HUES64 (cell line): ENCODE data around the gene CLIC2.
A peak's percentile ranks its signal among the peaks of the same experiment; 100 is the strongest.
"Not testable (repeated sequence)": the region's sequence is repeated elsewhere in the genome, so short reads cannot be mapped to it uniquely, and the experiment has no call there.

Experiments used
- H3K27ac ChIP-seq: 2 replicates; pipeline ENCODE4 v1.7.0; 2013; ENCODE audit warnings: low read depth, low read length, inconsistent platforms
- H3K27me3 ChIP-seq: 2 replicates; pipeline ENCODE4 v1.6.1; 2013; ENCODE audit warnings: mild to moderate bottlenecking, low read length; ENCODE audit not compliant: insufficient read depth
- H3K36me3 ChIP-seq: 2 replicates; pipeline ENCODE4 v1.6.1; 2013; ENCODE audit warnings: mild to moderate bottlenecking, low read length; ENCODE audit not compliant: insufficient read depth
- H3K4me1 ChIP-seq: 2 replicates; pipeline ENCODE4 v1.6.1; 2013; ENCODE audit warnings: mild to moderate bottlenecking, low read length, moderate library complexity; ENCODE audit not compliant: insufficient read depth
- H3K4me3 ChIP-seq: 2 replicates; pipeline ENCODE4 v1.5.1; 2013; ENCODE audit warnings: mild to moderate bottlenecking, low read length, moderate library complexity
- H3K9ac ChIP-seq: 2 replicates; pipeline ENCODE4 v1.6.1; 2013; ENCODE audit warnings: mild to moderate bottlenecking, low read depth, low read length
- H3K9me3 ChIP-seq: 2 replicates; pipeline ENCODE4 v1.6.1; 2013; ENCODE audit warnings: low read depth, low read length; ENCODE audit not compliant: insufficient read depth
- WGBS: fragments of 150-250, 120-280 bp; methylation state at CpG from one replicate; pipeline ENCODE4 v1.1.7; 2013; ENCODE audit warnings: missing lambda C conversion rate; 5-methylcytosine and 5-hydroxymethylcytosine counted together

CLIC2 gene

GRCh38 chrX:155329293-155329692, 5.1 kb downstream of the CLIC2 start:
- Histone ChIP-seq H3K4me3 (no peak overlapping the region), H3K36me3 (no peaks in the 10 kb centered on the region), H3K9me3 (no peaks in the 10 kb centered on the region), H3K27me3 (no peaks in the 10 kb centered on the region), H3K9ac (no peak overlapping the region), H3K4me1 (no peaks in the 10 kb centered on the region), H3K27ac (no peak overlapping the region)
- WGBS = 75% methylated on average over 1 of the region's 4 CpGs

- H3K4me1 ChIP-seq = no peaks in the 10 kb centered on the region
- H3K9ac ChIP-seq = no peak overlapping the region
- H3K27ac ChIP-seq = no peak overlapping the region
- no peaks in the 10 kb centered on the region for H3K36me3 ChIP-seq
- no peak overlapping the region for H3K4me3 ChIP-seq
- H3K27me3 ChIP-seq = no peaks in the 10 kb centered on the region
- no CpG with 5 or more reads among the region's 2 CpGs for WGBS
- H3K9me3 ChIP-seq = no peaks in the 10 kb centered on the region
These were observed 7.8 kb downstream of the CLIC2 start for GRCh38 chrX:155326610-155327009.

DNA sequence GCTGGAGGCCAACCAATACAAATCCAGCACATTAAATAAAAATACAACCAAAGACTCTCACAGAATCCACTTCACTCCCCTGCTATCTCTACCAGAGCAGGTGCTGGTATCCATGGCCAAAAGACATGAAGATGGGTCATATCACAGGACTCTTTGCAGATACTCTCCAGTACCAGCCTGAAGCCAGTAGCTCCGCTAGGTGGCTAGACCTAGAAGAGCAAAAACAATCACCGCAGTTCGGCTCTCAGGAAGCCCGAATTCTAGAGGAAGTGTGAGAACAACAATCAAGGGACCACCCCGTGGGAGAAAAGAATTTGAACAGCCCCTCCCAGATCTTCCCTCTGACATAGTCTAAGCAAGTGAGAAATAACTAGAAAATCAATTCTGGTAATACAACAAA, 20.2 kb downstream of the CLIC2 start:
- Histone ChIP-seq H3K9me3 (no peaks in the 10 kb centered on the region), H3K27me3 (no peaks in the 10 kb centered on the region), H3K27ac (no peak overlapping the region), H3K4me3 (no peak overlapping the region), H3K36me3 (no peaks in the 10 kb centered on the region), H3K4me1 (no peaks in the 10 kb centered on the region), H3K9ac (no peak overlapping the region)
- WGBS = 70% methylated on average over 5 of the region's 5 CpGs

DNA sequence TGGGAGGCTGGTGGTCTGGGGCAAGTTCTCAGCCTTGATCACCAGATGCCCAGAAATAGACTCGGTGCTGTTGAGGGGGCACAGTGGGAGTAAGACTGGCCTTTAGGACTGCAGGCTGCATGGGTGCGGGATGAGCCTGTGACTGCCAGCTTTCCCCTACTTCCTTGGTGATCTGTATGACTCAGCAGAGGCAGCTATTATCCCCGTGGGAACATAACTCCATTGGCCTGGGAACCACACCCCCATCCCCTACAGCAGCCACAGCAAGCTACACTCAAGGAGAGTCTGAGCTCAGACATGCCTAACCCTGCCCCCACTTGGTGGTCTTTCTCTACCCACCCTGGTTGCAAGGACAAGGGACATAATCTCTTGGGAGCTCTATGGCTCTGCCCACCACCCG, 20.6 kb downstream of the CLIC2 start:
- H3K4me3 ChIP-seq = no peak overlapping the region
- H3K27ac ChIP-seq = no peak overlapping the region
- H3K36me3 ChIP-seq = no peaks in the 10 kb centered on the region
- WGBS = 76% methylated on average over 4 of the region's 4 CpGs
- H3K9ac ChIP-seq = no peak overlapping the region
- H3K9me3 ChIP-seq = no peaks in the 10 kb centered on the region
- no peaks in the 10 kb centered on the region for H3K4me1 ChIP-seq
- H3K27me3 ChIP-seq = no peaks in the 10 kb centered on the region

DNA sequence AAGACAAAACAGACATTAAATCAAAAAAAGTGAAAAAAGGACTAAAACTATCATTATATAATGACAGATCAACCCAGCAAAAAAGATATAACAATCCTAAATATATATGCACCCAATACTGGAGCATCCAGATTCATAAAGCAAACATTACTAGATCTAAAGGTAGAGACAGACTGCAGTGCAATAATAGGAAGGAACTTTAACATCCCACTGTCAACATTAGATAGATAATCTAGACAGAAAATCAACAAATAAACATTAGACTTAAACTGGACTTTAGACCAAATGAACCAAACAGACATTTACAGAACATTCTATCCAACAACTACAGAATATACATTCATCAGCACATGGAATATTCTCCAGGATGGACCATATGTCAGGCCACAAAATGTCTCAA, 40.6 kb downstream of the CLIC2 start:
- H3K4me3 ChIP-seq = no peak overlapping the region
- no peak overlapping the region for H3K9ac ChIP-seq

DNA sequence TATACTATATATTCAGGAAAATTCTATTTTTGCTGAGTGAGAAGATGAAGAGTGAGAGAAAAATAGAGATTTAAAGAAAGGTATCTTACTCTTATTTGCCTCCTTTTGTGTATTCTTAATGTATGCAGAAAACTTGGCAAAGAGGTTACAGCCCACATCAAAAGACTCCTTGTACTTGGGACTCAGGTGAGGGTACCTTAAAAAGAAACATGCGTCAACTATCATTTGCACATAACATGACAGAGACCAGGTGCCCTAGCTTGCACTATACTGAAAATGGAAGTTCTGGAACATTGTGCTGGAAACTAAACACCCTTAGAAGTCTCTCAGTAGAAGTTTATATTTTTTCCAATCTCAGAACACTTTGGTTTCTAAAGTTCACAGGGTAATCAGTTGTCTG, 54.5 kb downstream of the CLIC2 start:
- no peaks in the 10 kb centered on the region for H3K9me3 ChIP-seq
- no CpG with 5 or more reads among the region's 1 CpG for WGBS
- no peak overlapping the region for H3K4me3 ChIP-seq
- H3K9ac ChIP-seq = no peak overlapping the region
- no peaks in the 10 kb centered on the region for H3K36me3 ChIP-seq
- H3K27ac ChIP-seq = no peak overlapping the region
- no peaks in the 10 kb centered on the region for H3K27me3 ChIP-seq
- no peaks in the 10 kb centered on the region for H3K4me1 ChIP-seq

More for the DNA sequence above, 40.6 kb downstream of the CLIC2 start:
- H3K27me3 ChIP-seq = no peaks in the 10 kb centered on the region
- H3K9me3 ChIP-seq = no peaks in the 10 kb centered on the region
- no peaks in the 10 kb centered on the region for H3K36me3 ChIP-seq
- H3K4me1 ChIP-seq = no peaks in the 10 kb centered on the region
- no peak overlapping the region for H3K27ac ChIP-seq

DNA sequence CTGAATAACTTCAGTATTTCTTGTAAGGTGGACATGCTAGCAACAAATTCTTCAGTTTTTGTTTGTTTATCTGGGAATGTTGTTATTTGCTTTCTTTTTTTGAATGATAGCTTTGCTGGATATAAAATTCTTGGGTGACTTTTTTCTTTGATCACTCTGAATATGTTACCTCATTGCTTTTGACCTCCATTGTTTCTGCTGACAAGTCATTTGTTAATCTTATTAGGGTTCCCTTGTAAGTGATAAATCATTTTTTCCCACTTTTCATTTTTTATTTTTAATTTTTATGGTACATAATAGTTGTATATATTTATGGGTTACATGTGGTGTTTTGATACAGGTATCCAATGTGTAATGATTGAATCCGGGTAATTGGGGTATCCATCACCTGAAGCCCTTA, 63.4 kb downstream of the CLIC2 start:
- Histone ChIP-seq H3K27ac (no peak overlapping the region), H3K36me3 (no peaks in the 10 kb centered on the region), H3K4me3 (no peak overlapping the region), H3K9ac (no peak overlapping the region), H3K27me3 (no peaks in the 10 kb centered on the region), H3K4me1 (no peaks in the 10 kb centered on the region), H3K9me3 (no peaks in the 10 kb centered on the region)
- 88% methylated on average over 1 of the region's 1 CpG for WGBS

DNA sequence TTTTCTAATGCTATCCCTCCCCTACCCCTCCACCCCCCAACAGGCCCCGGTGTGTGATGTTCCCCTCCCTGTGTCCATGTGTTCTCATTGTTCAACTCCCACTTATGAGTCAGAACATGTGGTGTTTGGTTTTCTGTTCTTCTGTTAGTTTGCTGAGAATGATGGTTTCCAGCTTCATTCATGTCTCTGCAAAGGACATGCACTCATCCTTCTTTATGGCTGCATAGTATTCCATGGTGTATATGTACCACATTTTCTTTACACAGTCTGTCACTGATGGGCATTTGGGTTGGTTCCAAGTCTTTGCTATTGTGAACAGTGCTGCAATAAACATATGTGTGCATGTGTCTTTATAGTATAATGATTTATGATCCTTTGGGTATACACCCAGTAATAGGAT, 66.4 kb downstream of the CLIC2 start:
- not testable (repeated sequence) for H3K4me1 ChIP-seq, H3K27me3 ChIP-seq, H3K9me3 ChIP-seq, H3K36me3 ChIP-seq, H3K9ac ChIP-seq, H3K27ac ChIP-seq, H3K4me3 ChIP-seq
- WGBS = no CpG with 5 or more reads among the region's 1 CpG

DNA sequence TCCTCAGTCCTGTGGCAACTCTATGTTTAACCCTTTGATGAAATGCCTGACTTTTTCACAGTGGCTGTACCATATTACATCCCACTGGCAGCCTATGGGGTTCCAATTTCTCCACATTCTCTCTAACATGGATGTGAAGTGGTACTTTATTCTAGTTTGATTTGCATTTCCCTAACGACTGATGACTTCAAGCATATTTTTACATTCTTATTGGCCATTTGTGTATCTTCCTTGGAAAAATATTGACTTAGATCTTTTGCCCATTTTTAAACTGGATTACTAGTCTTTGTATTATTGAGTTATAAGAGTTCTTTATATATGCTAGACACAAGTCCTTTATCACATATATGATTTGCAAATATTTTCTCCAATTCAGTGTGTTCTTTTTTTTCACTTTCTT, 68.0 kb downstream of the CLIC2 start:
- Histone ChIP-seq H3K36me3 (no peaks in the 10 kb centered on the region), H3K4me3 (no peak overlapping the region), H3K9ac (no peak overlapping the region), H3K4me1 (peaks cover 5% of the 10 kb centered on the region; the same call in 1 of the 2 replicates), H3K9me3 (no peaks in the 10 kb centered on the region), H3K27ac (no peak overlapping the region), H3K27me3 (no peaks in the 10 kb centered on the region)
- WGBS = no CpG with 5 or more reads among the region's 1 CpG

GRCh38 chrX:155263854-155264628, 70.4 kb downstream of the CLIC2 start, which contains the start of gene RAB39B:
Gene RAB39B, minus strand, starts transcription at chrX:155264491. Its CDS starts 203 bp downstream, at chrX:155264288.
- H3K36me3 ChIP-seq = no peaks in the 10 kb centered on the region
- peak within 1 kb of the TSS; percentile 72; the same call in 1 of the 2 replicates for H3K27ac ChIP-seq
- no peaks in the 10 kb centered on the region for H3K9me3 ChIP-seq
- WGBS = 1% methylated on average over 58 of the region's 58 CpGs
- peaks cover 5% of the 10 kb centered on the region; the same call in 1 of the 2 replicates for H3K4me1 ChIP-seq
- H3K9ac ChIP-seq = peak within 1 kb of the TSS; percentile 69
- H3K27me3 ChIP-seq = no peaks in the 10 kb centered on the region
- peak within 1 kb of the TSS; percentile 87 for H3K4me3 ChIP-seq

- Histone ChIP-seq H3K9me3 (no peaks in the 10 kb centered on the region), H3K27ac (no peak overlapping the region), H3K9ac (no peak overlapping the region), H3K4me1 (peaks cover 5% of the 10 kb centered on the region; the same call in 1 of the 2 replicates), H3K27me3 (no peaks in the 10 kb centered on the region), H3K4me3 (peak overlapping the region; percentile 87), H3K36me3 (no peaks in the 10 kb centered on the region)
- 84% methylated on average over 3 of the region's 5 CpGs for WGBS
These were observed 71.3 kb downstream of the CLIC2 start for GRCh38 chrX:155262970-155263754.
